OCI-LY1 (cell line): ENCODE results near the gene CDH20.

ENCODE experiments used
- CTCF ChIP-seq: fragments of 200-600 bp; sonication (generic), shearing (Covaris generic); IDR thresholded peaks from 2 replicates; pipeline ENCODE4 v1.5.1; 2017; ENCODE audit warnings: mild to moderate bottlenecking, antibody characterized with exemption, low read length, moderate library complexity, mixed read lengths
- EZH2 ChIP-seq: fragments of 200-600 bp; sonication (generic), shearing (Covaris generic); IDR thresholded peaks from 2 replicates; pipeline ENCODE4 v1.8.0; 2017; ENCODE audit warnings: borderline replicate concordance, mixed run types, mild to moderate bottlenecking, antibody characterized with exemption, low read length, moderate library complexity, mixed read lengths

- TF ChIP-seq EZH2 = no peak
- TF ChIP-seq CTCF = no peak
Observed at GRCh38 chr18:61329398-61329797, 3.8 kb upstream of the CDH20 start.
